K562 (cell line): ENCODE results near the gene C19orf47. TPM values are rescaled to one million over a fixed set of nuclear protein-coding genes. Genes with fewer than 3 reads are reported as not detected.

Experiments used
- ARID2 ChIP-seq: fragments of 450-650 bp; IDR thresholded peaks from 2 replicates; pipeline ENCODE4 v1.6.1; 2017; ENCODE audit warnings: antibody characterized with exemption, mild to moderate bottlenecking
- CEBPG ChIP-seq, 3 experiments: fragments of 200-800 bp in 1 of 3; sonication (Bioruptor generic) in 1 of 3; sonication (generic) in 1 of 3; formaldehyde crosslinking in 1 of 3; IDR thresholded peaks in 2 of 3; conservative IDR thresholded peaks in 1 of 3; 2 replicates each; pipeline versions ENCODE4 v1.6.1 to v1.8.0; 2016 to 2022; ENCODE audit warnings: missing compliant biosample characterization in 2 of 3, missing genetic modification characterization in 2 of 3, mild to moderate bottlenecking in 1 of 3, missing genetic modification reagents in 1 of 3
- EP400 ChIP-seq: fragments of 450-650 bp; IDR thresholded peaks from 2 replicates; pipeline ENCODE4 v1.6.1; 2017; ENCODE audit warnings: antibody characterized with exemption, mild to moderate bottlenecking, moderate library complexity
- EZH2 ChIP-seq: IDR thresholded peaks from 2 replicates; pipeline ENCODE4 v1.6.1; 2012; ENCODE audit warnings: low read depth, mild to moderate bottlenecking, inconsistent platforms, low read length, borderline replicate concordance
- FOXK2 ChIP-seq, 2 experiments: fragments of 450-650 bp; IDR thresholded peaks in 1 of 2; conservative IDR thresholded peaks in 1 of 2; 2 replicates each; pipeline ENCODE4 v1.6.1; 2016; ENCODE audit warnings: low read depth in 2 of 2, mild to moderate bottlenecking in 1 of 2
- GATAD2A ChIP-seq: fragments of 450-650 bp; IDR thresholded peaks from 2 replicates; pipeline ENCODE4 v1.6.1; 2017
- IRF9 ChIP-seq: fragments of 450-650 bp; IDR thresholded peaks from 2 replicates; pipeline ENCODE4 v1.6.1; 2016; ENCODE audit warnings: missing biosample characterization, missing genetic modification characterization
- THRAP3 ChIP-seq: fragments of 450-650 bp; IDR thresholded peaks from 2 replicates; pipeline ENCODE4 v1.6.1; 2016; ENCODE audit warnings: mild to moderate bottlenecking, inconsistent platforms, borderline replicate concordance
- ZNF318 ChIP-seq, 2 experiments: fragments of 450-650 bp; IDR thresholded peaks; 2 replicates each; pipeline ENCODE4 v1.6.1; 2016; ENCODE audit warnings: mild to moderate bottlenecking in 2 of 2, borderline replicate concordance in 1 of 2, low read depth in 1 of 2, moderate library complexity in 1 of 2
- ZNF766 ChIP-seq: fragments of 200-800 bp; sonication (Bioruptor generic); conservative IDR thresholded peaks from 2 replicates; pipeline ENCODE4 v1.6.1; 2016; ENCODE audit warnings: missing genetic modification characterization, missing compliant biosample characterization
- polyA plus RNA-seq, 8 experiments: library from polyadenylated mRNA; depleted of rRNA in 4 of 8; stranded (reverse) in 5 of 8; unstranded in 3 of 8; fragments of >200 nt; fragmentation: Nextera tagmentation in 2 of 8; fragmentation: Illumina TruSeq in 1 of 8; extraction: Ambion mirVana in 2 of 8; extraction: Trizol in 1 of 8; gene quantifications; 2 replicates each; pipeline versions ENCODE4 v1.2.1 to v1.2.3, GENCODE V29; 2011 to 2014; ENCODE audit warnings: inconsistent platforms in 1 of 8, missing spikeins in 1 of 8
- total RNA-seq, 7 experiments: library from RNA; depleted of rRNA in 6 of 7; stranded (reverse); fragments of >200 nt in 6 of 7; fragmentation: Illumina TruSeq in 2 of 7; extraction: Trizol in 2 of 7; gene quantifications; 2 replicates each; pipeline versions ENCODE4 v1.2.1 to v1.2.3, GENCODE V29; 2011 to 2021; ENCODE audit warnings: low replicate concordance in 1 of 7

The C19orf47 gene
- total and polyA plus RNA-seq, 9 of the 15 experiments (the other 6 are each of a cell fraction or from before 2014, with no cell fraction given) = 0.08 to 26.1 (median 14.7) TPM

- TF ChIP-seq IRF9 (tag) = peak; percentile 73
- TF ChIP-seq THRAP3 = 0 out of 2 replicates have a peak, but pooled peaks have one; percentile 66
- TF ChIP-seq EZH2 = no peak
- TF ChIP-seq EP400 = peak; percentile 64
- TF ChIP-seq ARID2 = 0 out of 2 replicates have a peak, but pooled peaks have one; percentile 15
- 0 out of 4 replicates have a peak, but pooled peaks of 1 of the 2 experiments have one; percentile 40 for TF ChIP-seq ZNF318 (IDR thresholded peaks at IDR 0.05; ENCODE audit: borderline replicate concordance in 1 of 2, low read depth in 1 of 2)
- TF ChIP-seq ZNF766 (CRISPR knock-in tag) = 0 out of 2 replicates have a peak, but pooled peaks have one; percentile 32
- TF ChIP-seq FOXK2 (conservative IDR thresholded peaks at IDR 0.05 in 1 of 2, IDR thresholded peaks at IDR 0.05 in 1 of 2; ENCODE audit: low read depth in 2 of 2) = peak in 1 of 2 experiments; percentile 46; a peak in 3 of 4 replicates
- TF ChIP-seq GATAD2A = 0 out of 2 replicates have a peak, but pooled peaks have one; percentile 48
- peak; percentile 86 for TF ChIP-seq CEBPG (CRISPR knock-in tag; IDR thresholded peaks at IDR 0.05)
- TF ChIP-seq CEBPG (tag; conservative IDR thresholded peaks at IDR 0.05 in 1 of 2, IDR thresholded peaks at IDR 0.05 in 1 of 2) = peak; percentile 91 to 92
Observed at GRCh38 chr19:40348961-40349507, 837 bp upstream of the C19orf47 start (continued).
